ENCODE results near the gene MSLN.

- TF ChIP-seq, protein P1, sequence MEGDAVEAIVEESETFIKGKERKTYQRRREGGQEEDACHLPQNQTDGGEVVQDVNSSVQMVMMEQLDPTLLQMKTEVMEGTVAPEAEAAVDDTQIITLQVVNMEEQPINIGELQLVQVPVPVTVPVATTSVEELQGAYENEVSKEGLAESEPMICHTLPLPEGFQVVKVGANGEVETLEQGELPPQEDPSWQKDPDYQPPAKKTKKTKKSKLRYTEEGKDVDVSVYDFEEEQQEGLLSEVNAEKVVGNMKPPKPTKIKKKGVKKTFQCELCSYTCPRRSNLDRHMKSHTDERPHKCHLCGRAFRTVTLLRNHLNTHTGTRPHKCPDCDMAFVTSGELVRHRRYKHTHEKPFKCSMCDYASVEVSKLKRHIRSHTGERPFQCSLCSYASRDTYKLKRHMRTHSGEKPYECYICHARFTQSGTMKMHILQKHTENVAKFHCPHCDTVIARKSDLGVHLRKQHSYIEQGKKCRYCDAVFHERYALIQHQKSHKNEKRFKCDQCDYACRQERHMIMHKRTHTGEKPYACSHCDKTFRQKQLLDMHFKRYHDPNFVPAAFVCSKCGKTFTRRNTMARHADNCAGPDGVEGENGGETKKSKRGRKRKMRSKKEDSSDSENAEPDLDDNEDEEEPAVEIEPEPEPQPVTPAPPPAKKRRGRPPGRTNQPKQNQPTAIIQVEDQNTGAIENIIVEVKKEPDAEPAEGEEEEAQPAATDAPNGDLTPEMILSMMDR (IDR thresholded peaks at IDR 0.05) = no peak
- no peak for TF ChIP-seq POLR2A (IDR thresholded peaks at IDR 0.05)
- TF ChIP-seq EP300 (IDR thresholded peaks at IDR 0.05) = no peak
Measured at GRCh38 chr16:732936-733335, 27.6 kb upstream of the MSLN start.
